HL-60 (cell line): ENCODE data around the gene RBM33.

Source experiments
- DNase-seq, 2 experiments: peaks; one replicate each; pipeline ENCODE4 v3.0.0-alpha.2; 2010 to 2020; ENCODE audit warnings: low read depth in 1 of 2, low spot score in 1 of 2
- H3K27ac ChIP-seq: fragments of 250-450 bp; sonication (Bioruptor Pico); replicated peaks from 2 replicates; pipeline ENCODE4 v1.5.1; 2020; ENCODE audit warnings: mild to moderate bottlenecking, moderate library complexity
- H3K27me3 ChIP-seq: fragments of 250-450 bp; sonication (Bioruptor Pico); 2 replicates; pipeline ENCODE4 v1.5.1; 2021; ENCODE audit warnings: mild to moderate bottlenecking, moderate library complexity; ENCODE audit not compliant: insufficient read depth, poor library complexity, severe bottlenecking
- H3K4me3 ChIP-seq: replicated peaks from 2 replicates; pipeline ENCODE4 v1.5.1; 2011; ENCODE audit warnings: mild to moderate bottlenecking, control low read depth, low read length; ENCODE audit not compliant: insufficient read depth
- CTCF ChIP-seq: IDR thresholded peaks from one replicate; pipeline ENCODE4 v1.5.1; 2011; ENCODE audit warnings: low read length, control low read depth, inconsistent platforms; ENCODE audit not compliant: insufficient read depth
- GABPA ChIP-seq: IDR thresholded peaks from 2 replicates; pipeline ENCODE4 v1.6.1; 2012; ENCODE audit warnings: low read depth
- POLR2AphosphoS5 ChIP-seq: IDR thresholded peaks from 2 replicates; pipeline ENCODE4 v1.6.1; 2012; ENCODE audit warnings: low read depth
- SPI1 ChIP-seq: IDR thresholded peaks from 2 replicates; pipeline ENCODE4 v1.6.1; 2012; ENCODE audit warnings: low read depth, mild to moderate bottlenecking, borderline replicate concordance
- TF ChIP-seq, protein P1 (sequence below): IDR thresholded peaks from 2 replicates; pipeline ENCODE4 v1.6.1; 2012; ENCODE audit warnings: low read depth; ENCODE audit not compliant: insufficient replicate concordance

The RBM33 gene

DNA sequence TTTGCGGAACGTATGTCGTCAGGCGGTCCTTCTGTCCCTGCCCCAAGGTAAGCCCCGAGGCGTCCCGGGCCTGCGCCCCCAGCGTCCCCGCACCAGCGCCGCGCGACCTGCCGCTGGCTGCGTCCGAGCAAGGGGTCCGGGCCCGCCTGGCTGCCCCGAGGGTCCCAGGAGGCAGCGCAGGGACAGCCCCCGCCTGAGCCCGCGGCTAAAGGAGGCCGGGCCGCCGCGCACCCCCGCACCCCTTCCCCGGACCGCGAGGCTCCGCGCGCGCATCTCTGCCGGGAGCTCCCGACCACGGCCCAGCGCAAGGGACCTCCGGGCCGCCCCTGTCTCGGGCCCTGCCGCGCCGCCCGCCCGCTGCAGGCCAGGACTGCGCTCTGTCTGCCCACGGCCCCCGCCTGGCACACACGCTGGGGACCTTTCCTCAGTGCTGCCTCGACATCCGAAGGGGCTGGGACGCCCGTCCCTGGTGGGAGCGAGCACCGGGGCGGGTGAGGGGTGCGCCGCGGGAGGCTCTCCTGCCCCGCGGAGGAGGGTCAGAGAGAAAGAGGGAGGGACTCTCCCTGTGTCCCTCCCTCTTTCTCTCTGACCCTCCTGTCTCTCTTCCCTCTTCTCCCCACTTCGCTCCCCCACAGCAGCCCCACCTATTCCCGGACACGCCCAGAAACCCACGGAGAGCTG is 142.8 kb downstream of the RBM33 start:
- H3K4me3 ChIP-seq, result peak overlapping the region; percentile 30
- H3K27me3 ChIP-seq, result peaks cover 7% of the 10 kb centered on the region
- H3K27ac ChIP-seq, result no peak overlapping the region
- no peak for DNase-seq
- TF ChIP-seq CTCF (no peak), GABPA (no peak), SPI1 (no peak), POLR2AphosphoS5 (no peak)
- TF ChIP-seq, protein P1, sequence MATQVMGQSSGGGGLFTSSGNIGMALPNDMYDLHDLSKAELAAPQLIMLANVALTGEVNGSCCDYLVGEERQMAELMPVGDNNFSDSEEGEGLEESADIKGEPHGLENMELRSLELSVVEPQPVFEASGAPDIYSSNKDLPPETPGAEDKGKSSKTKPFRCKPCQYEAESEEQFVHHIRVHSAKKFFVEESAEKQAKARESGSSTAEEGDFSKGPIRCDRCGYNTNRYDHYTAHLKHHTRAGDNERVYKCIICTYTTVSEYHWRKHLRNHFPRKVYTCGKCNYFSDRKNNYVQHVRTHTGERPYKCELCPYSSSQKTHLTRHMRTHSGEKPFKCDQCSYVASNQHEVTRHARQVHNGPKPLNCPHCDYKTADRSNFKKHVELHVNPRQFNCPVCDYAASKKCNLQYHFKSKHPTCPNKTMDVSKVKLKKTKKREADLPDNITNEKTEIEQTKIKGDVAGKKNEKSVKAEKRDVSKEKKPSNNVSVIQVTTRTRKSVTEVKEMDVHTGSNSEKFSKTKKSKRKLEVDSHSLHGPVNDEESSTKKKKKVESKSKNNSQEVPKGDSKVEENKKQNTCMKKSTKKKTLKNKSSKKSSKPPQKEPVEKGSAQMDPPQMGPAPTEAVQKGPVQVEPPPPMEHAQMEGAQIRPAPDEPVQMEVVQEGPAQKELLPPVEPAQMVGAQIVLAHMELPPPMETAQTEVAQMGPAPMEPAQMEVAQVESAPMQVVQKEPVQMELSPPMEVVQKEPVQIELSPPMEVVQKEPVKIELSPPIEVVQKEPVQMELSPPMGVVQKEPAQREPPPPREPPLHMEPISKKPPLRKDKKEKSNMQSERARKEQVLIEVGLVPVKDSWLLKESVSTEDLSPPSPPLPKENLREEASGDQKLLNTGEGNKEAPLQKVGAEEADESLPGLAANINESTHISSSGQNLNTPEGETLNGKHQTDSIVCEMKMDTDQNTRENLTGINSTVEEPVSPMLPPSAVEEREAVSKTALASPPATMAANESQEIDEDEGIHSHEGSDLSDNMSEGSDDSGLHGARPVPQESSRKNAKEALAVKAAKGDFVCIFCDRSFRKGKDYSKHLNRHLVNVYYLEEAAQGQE, result no peak

- H3K27ac ChIP-seq, result no peak overlapping the region
- no peak overlapping the region for H3K4me3 ChIP-seq
- DNase-seq, result no peak
- TF ChIP-seq SPI1 (no peak), POLR2AphosphoS5 (no peak), CTCF (no peak), GABPA (no peak)
- TF ChIP-seq, protein P1, result no peak
- H3K27me3 ChIP-seq, result peaks cover 7% of the 10 kb centered on the region
Observed at GRCh38 chr7:155788616-155789000, 144.1 kb downstream of the RBM33 start.

- no peak overlapping the region for H3K4me3 ChIP-seq
- H3K27ac ChIP-seq, result no peak overlapping the region
- TF ChIP-seq GABPA (no peak), CTCF (no peak), SPI1 (no peak), POLR2AphosphoS5 (no peak)
- TF ChIP-seq, protein P1, result no peak
- H3K27me3 ChIP-seq, result peaks cover 7% of the 10 kb centered on the region
- DNase-seq, result no peak
Observed at GRCh38 chr7:155789001-155789725, 144.7 kb downstream of the RBM33 start.
